GM10266 (cell line): ENCODE measurements around the gene CHD9.

Experiments used
- DNase-seq: peaks from one replicate; pipeline ENCODE4 v3.0.0; 2012; ENCODE audit errors: extremely low spot score
- CTCF ChIP-seq: IDR thresholded peaks from 2 replicates; pipeline ENCODE4 v1.5.1; 2012; ENCODE audit warnings: mild to moderate bottlenecking, low read depth; ENCODE audit not compliant: control insufficient read depth, insufficient read depth; ENCODE audit errors: missing control alignments

The CHD9 gene

GRCh38 chr16:53187775-53188174 lies 133.0 kb downstream of the CHD9 start:
- no peak for TF ChIP-seq CTCF
- DNase-seq = no peak

- no peak for DNase-seq
- no peak for TF ChIP-seq CTCF
Observed at GRCh38 chr16:53191413-53191812, 136.6 kb downstream of the CHD9 start.

- no peak for TF ChIP-seq CTCF
- no peak for DNase-seq
Observed at GRCh38 chr16:53198933-53199332, 144.1 kb downstream of the CHD9 start.

- TF ChIP-seq CTCF = no peak
- no peak for DNase-seq
Observed at GRCh38 chr16:53201900-53202299, 147.1 kb downstream of the CHD9 start.

GRCh38 chr16:53202398-53202797 lies 147.6 kb downstream of the CHD9 start:
- no peak for TF ChIP-seq CTCF
- DNase-seq = no peak

DNA sequence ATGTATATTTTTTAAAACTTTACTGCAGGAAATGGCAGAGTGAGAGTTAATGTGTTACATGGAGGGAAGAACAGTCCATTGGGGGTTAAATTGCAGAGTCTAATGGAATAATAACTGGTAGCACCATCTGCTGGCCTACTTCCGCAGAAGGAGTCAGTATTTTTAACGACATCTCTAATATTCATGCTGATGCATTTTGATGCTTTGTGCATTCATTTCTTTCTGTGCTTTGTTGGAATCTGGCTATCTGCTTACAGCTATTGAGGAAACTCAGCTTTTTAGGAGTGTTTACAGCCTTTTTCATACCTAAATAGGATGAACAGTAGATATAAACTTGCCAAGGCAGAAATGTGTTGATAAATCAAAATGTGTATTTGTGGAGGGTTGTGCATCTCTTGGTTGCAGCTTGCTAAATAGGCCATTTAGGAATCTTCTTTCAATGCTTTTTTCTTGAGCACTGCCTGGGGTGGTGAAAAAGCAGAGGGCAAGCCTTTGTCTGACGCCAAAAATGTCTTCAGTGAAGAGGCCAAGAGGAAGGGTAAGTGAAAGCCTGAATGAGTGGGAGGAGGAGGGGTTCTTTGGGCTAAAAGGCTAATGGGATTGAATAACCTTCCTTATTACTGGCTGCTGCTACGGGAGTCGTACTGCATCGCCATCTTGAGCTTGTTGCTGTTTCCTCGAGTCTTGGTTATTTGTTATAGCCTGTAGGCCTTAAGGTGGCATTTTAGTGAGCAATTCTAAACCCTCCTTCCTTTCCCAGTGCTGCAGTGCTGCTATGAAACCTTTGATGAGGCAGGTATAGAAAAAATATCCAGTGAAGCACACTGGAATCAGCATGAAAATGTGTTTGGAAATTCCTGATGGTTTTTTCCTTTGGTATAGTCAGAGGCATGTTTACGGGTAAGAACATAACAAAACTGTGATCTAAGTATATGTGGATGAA lies 153.3 kb downstream of the CHD9 start:
- peak; percentile 60 for TF ChIP-seq CTCF
- peak; percentile 71 for DNase-seq

GRCh38 chr16:53209429-53209828 lies 154.6 kb downstream of the CHD9 start:
- no peak for DNase-seq
- no peak for TF ChIP-seq CTCF
